Lower lobe of right lung (tissue), 2 donors: ENCODE measurements around the gene CES3. TPM values are rescaled to one million over a fixed set of nuclear protein-coding genes. Genes with fewer than 3 reads are reported as not detected.

Experiments
- ATAC-seq, 2 donors: fragments of 200-7000 bp; cut with Tn5 transposase; one replicate each; pipeline ENCODE4 v1.9.1; 2020 to 2022; ENCODE audit warnings: mild to moderate bottlenecking in 2 of 2, moderate library complexity in 2 of 2
- DNase-seq: peaks from one replicate; pipeline ENCODE4 v3.0.0-alpha.2; 2020
- H3K27ac ChIP-seq: fragments of 200-600 bp; one replicate; pipeline ENCODE4 v1.8.0; 2022
- H3K27me3 ChIP-seq: fragments of 200-600 bp; one replicate; pipeline ENCODE4 v1.8.0; 2022; ENCODE audit warnings: low read depth
- H3K36me3 ChIP-seq: fragments of 200-600 bp; one replicate; pipeline ENCODE4 v1.8.0; 2022; ENCODE audit warnings: mild to moderate bottlenecking
- H3K4me1 ChIP-seq: fragments of 200-600 bp; one replicate; pipeline ENCODE4 v1.8.0; 2022
- H3K4me3 ChIP-seq: fragments of 200-600 bp; one replicate; pipeline ENCODE4 v1.8.0; 2022; ENCODE audit warnings: mild to moderate bottlenecking
- H3K9me3 ChIP-seq: fragments of 200-600 bp; one replicate; pipeline ENCODE4 v1.8.0; 2022
- CTCF ChIP-seq: fragments of 200-600 bp; IDR thresholded peaks from one replicate; pipeline ENCODE4 v1.8.0; 2022; ENCODE audit warnings: antibody characterized with exemption, mild to moderate bottlenecking
- intact Hi-C: fragments of 100-400 bp; cut with DNase I; formaldehyde crosslinking; loops from one replicate; pipeline ENCODE4 v1.11.0; 2022
- total RNA-seq: library from RNA; stranded (reverse); fragmentation: NEBNext Ultra II Directional; extraction: Animal tissue kit (Norgen Biotek cat#: 25700); gene quantifications from one replicate; pipeline ENCODE4 v1.2.1, GENCODE V29; 2021
- donor health status: DM: no; HTN: yes; CAD: no; lungs with severe emphysema.

CES3 gene
- total RNA-seq, 1 donor from 2014 or later: 2.5 TPM

- no peak for DNase-seq
- H3K4me1 ChIP-seq: peaks cover 19% of the 10 kb centered on the region
Measured at GRCh38 chr16:66919569-66920298, 41.3 kb upstream of the CES3 start.

DNA sequence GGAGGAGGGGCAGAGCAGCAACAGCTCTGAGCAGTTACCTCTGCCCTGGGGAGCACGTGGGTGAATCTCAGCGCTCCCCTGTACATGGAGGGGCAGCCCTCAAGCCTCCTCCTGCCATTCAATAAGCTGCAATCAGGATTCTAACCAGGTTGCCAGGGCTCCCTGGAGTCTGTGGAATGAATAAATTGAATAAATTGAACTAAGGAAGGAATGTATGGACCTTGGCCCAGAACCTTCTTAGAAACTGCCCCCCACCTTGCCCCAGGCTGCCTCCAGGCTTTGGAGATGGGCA lies 40.8 kb upstream of the CES3 start:
- peaks cover 13% of the 10 kb centered on the region for H3K27me3 ChIP-seq
- H3K27ac ChIP-seq: no peak overlapping the region
- H3K4me1 ChIP-seq: peaks cover 22% of the 10 kb centered on the region
- no peak overlapping the region for H3K4me3 ChIP-seq
- H3K9me3 ChIP-seq: no peaks in the 10 kb centered on the region
- intact Hi-C loops: no loop called here
- ATAC-seq (no peak), DNase-seq (no peak)
- no peak for TF ChIP-seq CTCF
- H3K36me3 ChIP-seq: peaks cover 6% of the 10 kb centered on the region

More at GRCh38 chr16:66919569-66920298, 41.3 kb upstream of the CES3 start:
- intact Hi-C loops: no loop called here
- Histone ChIP-seq H3K9me3 (no peaks in the 10 kb centered on the region), H3K36me3 (peaks cover 6% of the 10 kb centered on the region), H3K27me3 (peaks cover 12% of the 10 kb centered on the region), H3K27ac (no peak overlapping the region), H3K4me3 (no peak overlapping the region)
- no peak for ATAC-seq
- TF ChIP-seq CTCF: no peak

- Histone ChIP-seq H3K27ac (no peak overlapping the region), H3K4me1 (peaks cover 31% of the 10 kb centered on the region), H3K36me3 (peaks cover 6% of the 10 kb centered on the region), H3K4me3 (no peak overlapping the region), H3K27me3 (peaks cover 13% of the 10 kb centered on the region), H3K9me3 (no peaks in the 10 kb centered on the region)
- DNase-seq (no peak), ATAC-seq (no peak)
- intact Hi-C loops: no loop called here
- TF ChIP-seq CTCF: no peak
Measured at GRCh38 chr16:66920924-66921680, 40.0 kb upstream of the CES3 start.

DNA sequence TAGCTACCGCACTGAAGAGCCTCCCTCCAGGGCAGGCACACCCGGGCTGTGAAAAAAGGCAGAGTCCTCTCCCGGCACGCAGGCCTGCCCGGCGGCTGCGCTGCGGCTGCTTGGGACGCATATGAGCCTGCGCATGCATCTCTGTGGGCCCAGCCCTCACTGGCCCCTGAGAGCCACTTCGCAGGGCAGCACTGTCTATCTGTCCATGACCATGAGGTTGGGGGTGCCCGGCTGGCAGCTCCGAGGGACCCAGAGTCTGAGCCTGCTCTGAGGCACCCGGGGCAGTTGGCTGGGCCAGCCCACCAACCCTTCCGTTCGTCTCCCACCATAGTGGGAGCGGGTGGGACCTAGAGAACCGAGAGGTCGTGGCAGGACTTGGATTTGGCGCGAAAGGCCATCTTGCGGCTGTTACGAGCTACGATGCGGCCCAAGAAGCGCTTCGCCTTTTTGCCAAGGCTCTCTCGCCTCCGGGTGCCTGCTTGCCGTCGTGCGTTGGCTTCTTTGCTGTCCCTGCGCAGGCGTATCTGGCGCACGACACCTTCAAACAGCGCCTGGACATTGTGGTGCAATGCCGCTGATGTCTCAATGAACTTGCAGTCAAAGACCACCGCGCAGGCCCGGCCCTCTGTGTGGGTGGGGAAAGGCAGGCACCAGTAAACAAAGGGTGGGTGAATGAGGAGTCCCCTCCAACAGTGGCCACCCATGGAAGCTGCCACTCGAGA lies 39.2 kb upstream of the CES3 start:
- Histone ChIP-seq H3K4me3 (peak overlapping the region; percentile 65), H3K27me3 (peaks cover 13% of the 10 kb centered on the region), H3K9me3 (no peaks in the 10 kb centered on the region), H3K36me3 (peaks cover 6% of the 10 kb centered on the region), H3K27ac (no peak overlapping the region), H3K4me1 (peaks cover 39% of the 10 kb centered on the region)
- ATAC-seq: no peak
- TF ChIP-seq CTCF: no peak
- intact Hi-C loops: no loop called here
- no peak for DNase-seq

DNA sequence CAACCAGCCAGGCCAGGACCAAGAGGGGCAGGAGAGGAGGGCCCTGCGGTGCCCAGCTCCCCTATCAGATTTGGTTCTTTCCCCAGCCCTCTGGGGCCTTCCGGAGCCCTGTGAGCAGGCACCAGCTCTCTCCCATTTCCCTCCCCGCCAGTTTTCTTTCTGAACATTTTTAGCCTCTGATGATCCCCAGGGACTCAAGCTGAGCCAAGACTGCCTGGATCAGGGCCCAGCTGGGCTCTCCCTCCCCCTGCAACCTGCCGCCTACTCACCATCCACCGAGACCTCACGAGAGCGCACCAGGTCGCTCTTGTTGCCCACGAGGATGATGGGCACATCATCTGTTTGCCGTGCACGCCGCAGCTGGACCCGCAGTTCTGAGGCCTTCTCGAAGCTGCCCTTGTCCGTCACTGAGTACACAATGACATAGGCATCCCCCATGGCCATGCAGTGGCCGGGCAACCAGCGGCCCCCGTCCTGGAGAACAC lies 37.8 kb upstream of the CES3 start:
- H3K27me3 ChIP-seq: peaks cover 13% of the 10 kb centered on the region
- no peak for TF ChIP-seq CTCF
- H3K4me3 ChIP-seq: peak overlapping the region; percentile 65
- ATAC-seq (no peak), DNase-seq (no peak)
- peaks cover 53% of the 10 kb centered on the region for H3K4me1 ChIP-seq
- intact Hi-C loops: no loop called here
- peaks cover 6% of the 10 kb centered on the region for H3K36me3 ChIP-seq
- H3K27ac ChIP-seq: no peak overlapping the region
- no peaks in the 10 kb centered on the region for H3K9me3 ChIP-seq
